Measurements from ENCODE around the gene BCL2. TPM values are rescaled to one million over a fixed set of nuclear protein-coding genes. Genes with fewer than 3 reads are reported as not detected.

Gene BCL2
- total RNA-seq, 2 donors from 2014 or later = 13.9 to 16.4 TPM

DNA sequence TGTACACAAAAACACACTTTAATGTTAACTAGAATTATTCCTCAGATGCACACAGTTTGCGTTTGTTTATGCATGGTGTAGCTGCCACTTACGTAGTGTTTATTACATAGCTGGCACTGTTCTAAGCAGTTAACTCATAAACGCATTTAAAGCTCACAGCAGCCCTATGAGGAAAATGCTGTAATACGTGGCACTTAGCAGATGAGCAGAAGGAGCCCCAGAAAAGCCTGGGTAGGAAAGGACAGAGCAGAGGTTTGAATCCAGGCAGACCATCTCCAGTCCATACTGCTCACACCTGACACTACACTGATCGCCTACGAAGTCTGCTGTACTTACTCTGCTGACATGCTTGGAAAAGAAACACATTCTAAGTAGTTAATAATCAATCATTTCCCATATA is 66.6 kb downstream of the BCL2 start:
- no peak for DNase-seq
- Histone ChIP-seq H3K36me3 (no peaks in the 10 kb centered on the region), H3K4me1 (peaks cover 5% of the 10 kb centered on the region), H3K4me3 (no peak overlapping the region), H3K9ac (ENCODE audit: low read depth in 2 of 2, low read length in 2 of 2) (peak overlapping the region in 1 of 2 donors; percentile 56), H3K9me3 (no peaks in the 10 kb centered on the region), H3K27me3 (no peaks in the 10 kb centered on the region), H3K27ac (peak overlapping the region; percentile 56)
- TF ChIP-seq, protein P1, sequence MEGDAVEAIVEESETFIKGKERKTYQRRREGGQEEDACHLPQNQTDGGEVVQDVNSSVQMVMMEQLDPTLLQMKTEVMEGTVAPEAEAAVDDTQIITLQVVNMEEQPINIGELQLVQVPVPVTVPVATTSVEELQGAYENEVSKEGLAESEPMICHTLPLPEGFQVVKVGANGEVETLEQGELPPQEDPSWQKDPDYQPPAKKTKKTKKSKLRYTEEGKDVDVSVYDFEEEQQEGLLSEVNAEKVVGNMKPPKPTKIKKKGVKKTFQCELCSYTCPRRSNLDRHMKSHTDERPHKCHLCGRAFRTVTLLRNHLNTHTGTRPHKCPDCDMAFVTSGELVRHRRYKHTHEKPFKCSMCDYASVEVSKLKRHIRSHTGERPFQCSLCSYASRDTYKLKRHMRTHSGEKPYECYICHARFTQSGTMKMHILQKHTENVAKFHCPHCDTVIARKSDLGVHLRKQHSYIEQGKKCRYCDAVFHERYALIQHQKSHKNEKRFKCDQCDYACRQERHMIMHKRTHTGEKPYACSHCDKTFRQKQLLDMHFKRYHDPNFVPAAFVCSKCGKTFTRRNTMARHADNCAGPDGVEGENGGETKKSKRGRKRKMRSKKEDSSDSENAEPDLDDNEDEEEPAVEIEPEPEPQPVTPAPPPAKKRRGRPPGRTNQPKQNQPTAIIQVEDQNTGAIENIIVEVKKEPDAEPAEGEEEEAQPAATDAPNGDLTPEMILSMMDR (IDR thresholded peaks at IDR 0.05) = no peak
- intact Hi-C loops (cut with DNase I) = no loop called here

DNA sequence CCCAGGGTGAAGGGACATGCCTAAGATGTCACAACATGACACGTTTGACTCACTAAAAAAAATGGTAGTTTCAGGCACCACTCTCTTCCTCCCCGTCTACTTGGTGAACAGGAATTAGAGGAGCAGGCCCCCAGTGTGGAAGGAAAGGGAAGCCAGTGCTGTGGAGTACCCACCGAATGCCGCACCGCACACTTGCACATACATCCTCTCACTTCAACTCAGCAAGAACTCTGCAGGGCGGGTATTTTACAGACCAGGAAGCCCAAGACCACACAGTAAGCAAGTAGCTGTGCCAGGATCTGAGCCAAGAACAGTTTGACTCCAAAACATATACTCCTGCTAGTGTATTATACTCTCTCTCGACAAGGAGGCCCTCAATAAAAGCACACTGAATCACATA is 69.8 kb downstream of the BCL2 start:
- H3K9me3 ChIP-seq = no peaks in the 10 kb centered on the region
- peak overlapping the region in 1 of 2 donors; percentile 6 for H3K9ac ChIP-seq (ENCODE audit: low read depth in 2 of 2, low read length in 2 of 2)
- TF ChIP-seq, protein P1 (IDR thresholded peaks at IDR 0.05) = no peak
- H3K27ac ChIP-seq = no peak overlapping the region
- H3K4me3 ChIP-seq = no peak overlapping the region
- H3K4me1 ChIP-seq = peaks cover 5% of the 10 kb centered on the region
- no peaks in the 10 kb centered on the region for H3K27me3 ChIP-seq
- peak; percentile 53 for DNase-seq
- no peaks in the 10 kb centered on the region for H3K36me3 ChIP-seq
- intact Hi-C loops (cut with DNase I) = no loop called here

DNA sequence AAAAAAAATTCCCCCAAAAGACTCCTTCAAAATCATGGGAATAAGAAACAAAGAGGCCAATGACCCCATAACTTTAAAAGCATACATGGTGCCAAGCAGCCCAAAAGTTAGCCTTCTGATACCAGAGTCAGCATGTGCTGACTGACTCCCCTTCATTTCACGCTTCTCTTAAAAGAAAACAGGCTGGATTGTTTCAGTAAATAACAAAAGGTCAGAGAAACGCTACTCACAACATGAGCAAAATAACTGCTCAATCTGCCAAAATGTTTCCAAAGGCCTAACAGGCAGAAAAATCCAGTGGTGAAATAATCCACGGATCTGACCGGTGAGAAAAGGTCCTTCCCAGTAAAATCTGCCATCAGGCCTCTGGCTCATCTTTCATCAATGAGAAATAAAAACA is 71.6 kb downstream of the BCL2 start:
- H3K27ac ChIP-seq = no peak overlapping the region
- H3K36me3 ChIP-seq = no peaks in the 10 kb centered on the region
- no peak for DNase-seq

DNA sequence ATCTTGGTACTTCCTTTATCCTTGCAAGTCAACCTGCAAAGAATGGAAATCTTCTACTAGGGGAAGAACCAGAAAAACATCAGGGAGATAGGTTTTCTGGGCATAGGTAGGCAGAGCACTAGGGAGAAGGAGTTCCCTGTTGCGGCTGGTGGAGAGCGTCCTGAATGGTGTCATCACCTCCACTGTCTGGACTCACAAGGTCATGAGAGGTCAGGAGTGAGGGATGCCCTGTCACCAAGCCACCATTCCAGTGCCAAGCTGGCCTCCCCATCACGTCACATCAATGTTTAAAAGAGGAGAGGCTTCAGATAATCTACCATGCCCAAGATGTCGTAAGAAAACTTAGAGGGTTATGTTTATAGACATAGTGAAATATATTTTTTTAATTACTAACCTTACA is 72.1 kb downstream of the BCL2 start:
- TF ChIP-seq, protein P1 (IDR thresholded peaks at IDR 0.05) = no peak
- Histone ChIP-seq H3K4me1 (no peaks in the 10 kb centered on the region), H3K27ac (no peak overlapping the region), H3K9ac (ENCODE audit: low read depth in 2 of 2, low read length in 2 of 2) (no peak overlapping the region), H3K9me3 (no peaks in the 10 kb centered on the region), H3K36me3 (no peaks in the 10 kb centered on the region), H3K27me3 (no peaks in the 10 kb centered on the region), H3K4me3 (no peak overlapping the region)
- no peak for DNase-seq
- intact Hi-C loops (cut with DNase I) = no loop called here

More for the DNA sequence above, 71.6 kb downstream of the BCL2 start:
- Histone ChIP-seq H3K9ac (ENCODE audit: low read depth in 2 of 2, low read length in 2 of 2) (no peak overlapping the region), H3K4me1 (no peaks in the 10 kb centered on the region), H3K27me3 (no peaks in the 10 kb centered on the region), H3K4me3 (no peak overlapping the region), H3K9me3 (no peaks in the 10 kb centered on the region)
- intact Hi-C loops (cut with DNase I) = no loop called here
- TF ChIP-seq, protein P1 (IDR thresholded peaks at IDR 0.05) = no peak

DNA sequence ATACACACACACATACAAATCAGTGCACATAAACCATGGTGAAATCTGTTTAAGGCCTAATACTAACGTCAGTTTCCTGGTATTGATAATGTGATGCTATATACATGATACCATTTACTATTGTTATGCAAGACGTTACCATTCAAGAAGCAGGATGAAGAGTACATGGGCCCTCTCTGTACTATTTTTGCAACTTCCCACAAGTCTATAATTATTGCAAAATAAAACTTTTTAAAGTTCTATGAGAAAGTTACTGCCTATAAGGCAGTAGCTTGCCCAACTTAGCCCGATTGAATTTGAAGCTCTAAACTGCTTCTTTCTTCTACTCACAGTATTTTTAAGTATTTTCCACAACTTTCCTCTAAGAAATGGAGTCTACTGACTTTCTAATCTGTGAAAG is 74.0 kb downstream of the BCL2 start:
- TF ChIP-seq, protein P1 (IDR thresholded peaks at IDR 0.05) = no peak
- no peak overlapping the region for H3K4me3 ChIP-seq
- no peaks in the 10 kb centered on the region for H3K9me3 ChIP-seq
- intact Hi-C loops (cut with DNase I) = no loop called here
- no peak overlapping the region for H3K9ac ChIP-seq (ENCODE audit: low read depth in 2 of 2, low read length in 2 of 2)
- no peak overlapping the region for H3K27ac ChIP-seq
- no peak for DNase-seq
- no peaks in the 10 kb centered on the region for H3K27me3 ChIP-seq
- no peaks in the 10 kb centered on the region for H3K36me3 ChIP-seq
- no peaks in the 10 kb centered on the region for H3K4me1 ChIP-seq

DNA sequence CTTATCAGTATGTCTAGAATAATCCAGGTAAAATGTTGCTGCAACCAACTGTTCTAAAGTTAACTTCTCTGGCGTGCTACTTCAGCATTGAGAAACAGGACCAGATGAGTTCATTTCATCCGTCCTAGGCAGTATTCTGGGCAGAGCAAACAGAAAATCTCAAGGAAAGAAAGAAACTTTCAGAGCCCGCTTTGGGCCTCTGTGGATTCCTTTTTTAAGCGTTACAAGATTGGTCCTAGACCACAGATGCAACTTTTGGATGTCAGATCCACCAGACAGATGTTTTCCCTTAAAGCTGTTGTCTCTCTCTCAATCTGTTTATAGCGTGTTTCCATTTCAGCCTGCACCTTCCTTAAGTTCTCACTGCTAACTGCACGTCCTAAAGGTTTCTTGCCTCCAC is 75.0 kb downstream of the BCL2 start:
- H3K36me3 ChIP-seq = no peaks in the 10 kb centered on the region
- no peaks in the 10 kb centered on the region for H3K9me3 ChIP-seq
- no peak overlapping the region for H3K4me3 ChIP-seq
- H3K4me1 ChIP-seq = no peaks in the 10 kb centered on the region
- H3K27me3 ChIP-seq = no peaks in the 10 kb centered on the region
- no peak overlapping the region for H3K9ac ChIP-seq (ENCODE audit: low read depth in 2 of 2, low read length in 2 of 2)
- TF ChIP-seq, protein P1 (IDR thresholded peaks at IDR 0.05) = no peak
- no peak for DNase-seq
- H3K27ac ChIP-seq = no peak overlapping the region
- intact Hi-C loops (cut with DNase I) = no loop called here

All from colonic mucosa (tissue), 4 donors.